Stomach (tissue), 9 donors: ENCODE data around the gene SYT12. TPM values are rescaled to one million over a fixed set of nuclear protein-coding genes. Genes with fewer than 3 reads are reported as not detected.

Experiments used
- DNase-seq, 2 donors: peaks; one replicate each; pipeline versions ENCODE4 v3.0.0 to v3.0.0-alpha.2; 2013 to 2019
- H3K27ac ChIP-seq, 5 donors: fragments of 200-600 bp in 4 of 5; sonication (generic) in 4 of 5; one replicate each; pipeline ENCODE4 v1.5.1; 2013 to 2019; ENCODE audit warnings: mild to moderate bottlenecking in 1 of 5, moderate library complexity in 1 of 5
- H3K27me3 ChIP-seq, 3 donors: fragments of 200-600 bp; sonication (generic); one replicate each; pipeline ENCODE4 v1.5.1; 2017 to 2019; ENCODE audit warnings: mixed run types in 1 of 3
- H3K36me3 ChIP-seq, 4 donors: fragments of 200-600 bp; sonication (generic); 1 replicate in 3 of 4; 2 replicates in 1 of 4; pipeline ENCODE4 v1.5.1; 2016 to 2019
- H3K4me1 ChIP-seq, 4 donors: fragments of 200-600 bp; sonication (generic); one replicate each; pipeline ENCODE4 v1.5.1; 2016 to 2019
- H3K4me3 ChIP-seq, 4 donors: fragments of 200-600 bp; sonication (generic) in 3 of 4; one replicate each; pipeline ENCODE4 v1.5.1; 2016 to 2019; ENCODE audit warnings: mild to moderate bottlenecking in 1 of 4
- H3K9me3 ChIP-seq, 4 donors: fragments of 200-600 bp; sonication (generic); one replicate each; pipeline ENCODE4 v1.5.1; 2016 to 2019
- EP300 ChIP-seq: sonication (generic); formaldehyde crosslinking; IDR thresholded peaks from one replicate; pipeline ENCODE4 v1.6.1; 2017; ENCODE audit warnings: antibody characterized with exemption
- POLR2A ChIP-seq, 4 donors: fragments of 450-650 bp; IDR thresholded peaks; one replicate each; pipeline ENCODE4 v1.6.1; 2016; ENCODE audit warnings: antibody characterized with exemption in 4 of 4, control low read depth in 2 of 4, mild to moderate bottlenecking in 1 of 4, moderate library complexity in 1 of 4
- POLR2AphosphoS5 ChIP-seq, 3 donors: sonication (generic); formaldehyde crosslinking; IDR thresholded peaks; one replicate each; pipeline ENCODE4 v1.6.1; 2016; ENCODE audit warnings: antibody characterized with exemption in 3 of 3
- WGBS, 5 donors: extraction: QIAGEN DNeasy Blood & Tissue Kit in 3 of 5; methylation state at CpG; one replicate each; pipeline versions ENCODE4 v1.1.5 to v1.1.7; 2013 to 2018; 5-methylcytosine and 5-hydroxymethylcytosine counted together
- intact Hi-C: fragments of 100-400 bp; cut with DNase I; formaldehyde crosslinking; loops from one replicate; pipeline ENCODE4 v1.15.1; 2023; ENCODE audit warnings: low total_unique reads
- polyA plus RNA-seq, 3 donors: library from polyadenylated mRNA; stranded (reverse); fragments of 200-250 nt; gene quantifications; one replicate each; pipeline ENCODE4 v1.2.3, GENCODE V29; 2013
- total RNA-seq, 5 donors: library from RNA; depleted of rRNA; stranded (reverse); fragments of >200 nt; gene quantifications; one replicate each; pipeline versions ENCODE4 v1.1.0 to v1.2.3, GENCODE V29; 2014 to 2016
- TF ChIP-seq, protein P1 (sequence below), 7 experiments: fragments of 450-650 bp in 4 of 7; fragments of 200-600 bp in 3 of 7; sonication (generic) in 3 of 7; IDR thresholded peaks; one replicate each; pipeline ENCODE4 v1.5.1; 2016 to 2019; ENCODE audit warnings: antibody characterized with exemption in 7 of 7, control low read depth in 2 of 7, mild to moderate bottlenecking in 1 of 7
- donor health status: healthy with polysubstance abuse.
- donor health status: Bipolar disorder and iron deficiency.
- donor health status: healthy.

Gene SYT12
- total and polyA plus RNA-seq, 8 donors: 0.31 to 1.1 (median 0.45) TPM; not detected in 5

DNA sequence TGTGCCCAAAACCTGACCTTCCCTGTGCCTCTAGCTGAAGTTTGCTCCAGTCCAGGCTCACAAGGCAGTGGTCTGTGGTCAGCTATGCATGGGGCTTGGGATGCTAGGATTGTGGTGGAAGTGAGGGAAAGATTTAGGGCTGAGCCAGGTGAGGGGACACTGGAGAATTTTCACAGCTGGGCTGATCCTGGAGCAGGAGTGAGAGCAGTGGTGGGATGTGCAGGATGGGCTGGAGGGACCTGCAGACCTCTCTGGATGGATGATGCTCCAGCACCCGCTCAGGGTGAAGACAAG lies 72.2 kb downstream of the SYT12 start:
- 75 to 100% (median 100%) methylated on average over 1 of the region's 1 CpG for WGBS, 5 donors
- TF ChIP-seq, protein P1, sequence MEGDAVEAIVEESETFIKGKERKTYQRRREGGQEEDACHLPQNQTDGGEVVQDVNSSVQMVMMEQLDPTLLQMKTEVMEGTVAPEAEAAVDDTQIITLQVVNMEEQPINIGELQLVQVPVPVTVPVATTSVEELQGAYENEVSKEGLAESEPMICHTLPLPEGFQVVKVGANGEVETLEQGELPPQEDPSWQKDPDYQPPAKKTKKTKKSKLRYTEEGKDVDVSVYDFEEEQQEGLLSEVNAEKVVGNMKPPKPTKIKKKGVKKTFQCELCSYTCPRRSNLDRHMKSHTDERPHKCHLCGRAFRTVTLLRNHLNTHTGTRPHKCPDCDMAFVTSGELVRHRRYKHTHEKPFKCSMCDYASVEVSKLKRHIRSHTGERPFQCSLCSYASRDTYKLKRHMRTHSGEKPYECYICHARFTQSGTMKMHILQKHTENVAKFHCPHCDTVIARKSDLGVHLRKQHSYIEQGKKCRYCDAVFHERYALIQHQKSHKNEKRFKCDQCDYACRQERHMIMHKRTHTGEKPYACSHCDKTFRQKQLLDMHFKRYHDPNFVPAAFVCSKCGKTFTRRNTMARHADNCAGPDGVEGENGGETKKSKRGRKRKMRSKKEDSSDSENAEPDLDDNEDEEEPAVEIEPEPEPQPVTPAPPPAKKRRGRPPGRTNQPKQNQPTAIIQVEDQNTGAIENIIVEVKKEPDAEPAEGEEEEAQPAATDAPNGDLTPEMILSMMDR (IDR thresholded peaks at IDR 0.05): peak in 1 of 7 experiments; percentile 2
- no peak for TF ChIP-seq POLR2AphosphoS5 (IDR thresholded peaks at IDR 0.05)
- intact Hi-C loops: no loop called here
- Histone ChIP-seq H3K4me3 (no peak overlapping the region), H3K27ac (no peak overlapping the region), H3K27me3 (no peaks in the 10 kb centered on the region), H3K4me1 (peaks cover 0 to 2% (median 0%) of the 10 kb centered on the region in 4 donors), H3K9me3 (no peaks in the 10 kb centered on the region), H3K36me3 (no peaks in the 10 kb centered on the region)
- no peak for DNase-seq

DNA sequence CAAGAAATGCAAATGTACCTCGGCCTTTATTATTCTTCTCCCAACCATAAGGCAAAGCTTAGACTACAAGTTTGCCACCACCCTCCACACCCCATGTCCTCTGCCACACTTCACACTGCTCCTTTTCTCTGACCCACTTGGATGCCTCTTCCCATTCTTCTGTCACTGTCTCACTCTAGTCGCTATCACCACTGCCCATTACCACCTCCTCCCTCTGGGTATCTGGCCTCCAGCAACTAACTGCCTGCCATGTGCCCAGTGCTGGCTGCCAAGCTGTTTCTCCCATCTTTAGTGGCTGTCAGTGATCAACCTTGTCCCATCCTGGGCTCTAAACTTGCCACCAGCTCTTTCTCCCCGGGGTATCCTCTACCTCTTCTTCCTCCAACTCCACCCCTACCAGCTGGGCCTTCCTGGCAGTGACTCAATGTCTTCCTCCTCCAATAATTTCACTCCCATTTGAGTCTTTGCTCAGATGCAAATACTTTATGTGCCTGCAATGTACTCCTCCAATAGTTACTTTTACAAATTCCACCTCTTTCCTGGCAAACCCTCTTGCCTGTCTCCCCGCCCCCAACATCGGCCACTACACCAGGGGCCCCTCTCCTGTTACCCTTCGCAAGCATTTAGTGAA lies 76.0 kb downstream of the SYT12 start:
- H3K27ac ChIP-seq: no peak overlapping the region
- H3K4me1 ChIP-seq: peaks cover 0 to 5% (median 0%) of the 10 kb centered on the region in 4 donors
- no peak for DNase-seq
- WGBS, 5 donors: 79 to 86% (median 84%) methylated on average over 6 of the region's 6 CpGs
- H3K4me3 ChIP-seq: no peak overlapping the region
- intact Hi-C loops: no loop called here
- no peaks in the 10 kb centered on the region for H3K36me3 ChIP-seq
- H3K9me3 ChIP-seq: no peaks in the 10 kb centered on the region
- no peaks in the 10 kb centered on the region for H3K27me3 ChIP-seq
- TF ChIP-seq, protein P1 (IDR thresholded peaks at IDR 0.05): no peak
- TF ChIP-seq EP300: no peak
- no peak for TF ChIP-seq POLR2A (IDR thresholded peaks at IDR 0.05)
- no peak for TF ChIP-seq POLR2AphosphoS5 (IDR thresholded peaks at IDR 0.05)

DNA sequence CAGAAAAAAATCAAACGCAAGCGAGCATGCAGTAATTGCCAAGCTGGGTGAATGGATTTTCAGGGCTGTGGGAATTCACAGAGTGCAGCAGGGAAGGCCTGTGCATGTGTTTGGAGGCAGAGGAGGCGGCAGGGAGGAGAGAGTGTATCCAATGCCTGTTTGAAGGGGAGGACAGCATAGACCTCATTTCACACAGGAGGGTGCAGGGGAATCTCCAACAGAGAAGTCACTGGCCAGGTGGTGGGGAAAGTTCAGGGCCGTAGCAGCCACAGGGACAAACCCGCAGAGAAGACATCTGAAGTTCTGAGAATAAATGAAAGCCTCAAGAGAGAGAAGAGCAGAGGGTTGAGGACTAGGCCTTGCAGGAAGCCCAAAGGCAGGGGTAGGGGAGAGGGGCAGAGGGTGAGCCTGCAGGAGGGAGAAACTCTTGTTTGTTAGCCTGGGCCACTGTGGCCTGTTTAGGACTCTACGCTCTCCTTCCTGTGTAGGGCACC lies 76.9 kb downstream of the SYT12 start:
- Histone ChIP-seq H3K36me3 (no peaks in the 10 kb centered on the region), H3K4me1 (peaks cover 0 to 5% (median 0%) of the 10 kb centered on the region in 4 donors), H3K27me3 (no peaks in the 10 kb centered on the region), H3K4me3 (no peak overlapping the region), H3K9me3 (no peaks in the 10 kb centered on the region), H3K27ac (no peak overlapping the region)
- TF ChIP-seq, protein P1 (IDR thresholded peaks at IDR 0.05): no peak
- TF ChIP-seq EP300 (no peak), POLR2A (IDR thresholded peaks at IDR 0.05) (no peak), POLR2AphosphoS5 (IDR thresholded peaks at IDR 0.05) (no peak)
- WGBS, 5 donors: 92 to 94% (median 94%) methylated on average over 6 of the region's 6 CpGs
- intact Hi-C loops: no loop called here
- DNase-seq: no peak

Other genes starting within 250 kb of the SYT12 start
- 100 to 1,000 TPM in 1 of 5 donors, 10 to 100 TPM in 2, 1 to 10 TPM in 1, under 1 TPM in 1; 0.58 to 124 (median 19.4) TPM for gene RCE1, start 179.7 kb upstream of the SYT12 start, total RNA-seq
- gene RCE1, start 179.7 kb upstream of the SYT12 start, polyA plus RNA-seq: 10 to 100 TPM in 2 of 3 donors, 1 to 10 TPM in 1; 9.7 to 22.5 (median 10.1) TPM
- gene LRFN4, start 166.1 kb upstream of the SYT12 start, total RNA-seq: 10 to 100 TPM in 4 of 5 donors, 1 to 10 TPM in 1; 7.3 to 37.9 (median 19.2) TPM
- gene LRFN4, start 166.1 kb upstream of the SYT12 start, polyA plus RNA-seq: 10 to 100 TPM in 1 of 3 donors, 1 to 10 TPM in 2; 2.1 to 12.7 (median 7.9) TPM
- gene PC, start 64.8 kb upstream of the SYT12 start, total RNA-seq: 10 to 100 TPM in 2 of 5 donors, 1 to 10 TPM in 2, under 1 TPM in 1; 0.58 to 86.0 (median 8.9) TPM
- gene PC, start 64.8 kb upstream of the SYT12 start, polyA plus RNA-seq: 10 to 100 TPM; 20.2 to 25.3 (median 25.2) TPM
- gene C11orf86, start 47.8 kb upstream of the SYT12 start, total RNA-seq: under 1 TPM in 1 of 5 donors, not detected in 4; 0.37 TPM
- gene C11orf86, start 47.8 kb upstream of the SYT12 start, polyA plus RNA-seq: 1 to 10 TPM in 2 of 3 donors, not detected in 1; 1.1 to 2.9 TPM
- gene RHOD, start 33.7 kb downstream of the SYT12 start, total RNA-seq: 10 to 100 TPM in 2 of 5 donors, 1 to 10 TPM in 3; 1.2 to 41.2 (median 9.4) TPM
- 10 to 100 TPM; 34.4 to 46.8 (median 38.8) TPM for gene RHOD, start 33.7 kb downstream of the SYT12 start, polyA plus RNA-seq
- gene KDM2A, start 96.1 kb downstream of the SYT12 start, total RNA-seq: 100 to 1,000 TPM in 3 of 5 donors, 10 to 100 TPM in 2; 50.7 to 125 (median 110) TPM
- 10 to 100 TPM; 15.4 to 24.9 (median 20.0) TPM for gene KDM2A, start 96.1 kb downstream of the SYT12 start, polyA plus RNA-seq
- 100 to 1,000 TPM in 4 of 5 donors, 10 to 100 TPM in 1; 53.8 to 266 (median 131) TPM for gene GRK2, start 243.3 kb downstream of the SYT12 start, total RNA-seq
- 10 to 100 TPM; 44.0 to 59.4 (median 46.5) TPM for gene GRK2, start 243.3 kb downstream of the SYT12 start, polyA plus RNA-seq